GM23338 (cell line): Measurements from ENCODE around the gene PIK3C2A.

ENCODE experiments used
- CREB1 ChIP-seq: fragments of 250-450 bp; sonication (Bioruptor Pico); IDR thresholded peaks from 2 replicates; pipeline ENCODE4 v1.5.0; 2020; ENCODE audit warnings: low read depth, mild to moderate bottlenecking, moderate library complexity
- EZH2 ChIP-seq: fragments of 200-600 bp; sonication (generic); IDR thresholded peaks from one replicate; pipeline ENCODE4 v1.8.0; 2017; ENCODE audit warnings: antibody characterized with exemption, mild to moderate bottlenecking, low read depth; ENCODE audit not compliant: unreplicated experiment
- EZH2phosphoT487 ChIP-seq: fragments of 200-600 bp; sonication (generic); IDR thresholded peaks from one replicate; pipeline ENCODE4 v1.8.1; 2018; ENCODE audit warnings: antibody characterized with exemption; ENCODE audit not compliant: unreplicated experiment
- JUNB ChIP-seq: IDR thresholded peaks from one replicate; pipeline ENCODE4 v1.6.1; 2016; ENCODE audit warnings: antibody characterized with exemption; ENCODE audit not compliant: unreplicated experiment
- POLR2AphosphoS5 ChIP-seq: IDR thresholded peaks from 2 replicates; pipeline ENCODE4 v1.6.1; 2016; ENCODE audit warnings: antibody characterized with exemption, low read depth
- ZNF114 ChIP-seq: fragments of 250-450 bp; sonication (Bioruptor Pico); IDR thresholded peaks from 2 replicates; pipeline ENCODE4 v1.5.0; 2020; ENCODE audit warnings: mild to moderate bottlenecking, moderate library complexity
- TF ChIP-seq, protein P1 (sequence below), 2 experiments: fragments of 200-600 bp in 1 of 2; sonication (generic) in 1 of 2; conservative IDR thresholded peaks; 2 replicates each; pipeline versions ENCODE4 v1.5.1 to v1.6.1; 2016 to 2017; ENCODE audit warnings: antibody characterized with exemption in 2 of 2, low read depth in 2 of 2, mild to moderate bottlenecking in 2 of 2, moderate library complexity in 1 of 2

- TF ChIP-seq, protein P1, sequence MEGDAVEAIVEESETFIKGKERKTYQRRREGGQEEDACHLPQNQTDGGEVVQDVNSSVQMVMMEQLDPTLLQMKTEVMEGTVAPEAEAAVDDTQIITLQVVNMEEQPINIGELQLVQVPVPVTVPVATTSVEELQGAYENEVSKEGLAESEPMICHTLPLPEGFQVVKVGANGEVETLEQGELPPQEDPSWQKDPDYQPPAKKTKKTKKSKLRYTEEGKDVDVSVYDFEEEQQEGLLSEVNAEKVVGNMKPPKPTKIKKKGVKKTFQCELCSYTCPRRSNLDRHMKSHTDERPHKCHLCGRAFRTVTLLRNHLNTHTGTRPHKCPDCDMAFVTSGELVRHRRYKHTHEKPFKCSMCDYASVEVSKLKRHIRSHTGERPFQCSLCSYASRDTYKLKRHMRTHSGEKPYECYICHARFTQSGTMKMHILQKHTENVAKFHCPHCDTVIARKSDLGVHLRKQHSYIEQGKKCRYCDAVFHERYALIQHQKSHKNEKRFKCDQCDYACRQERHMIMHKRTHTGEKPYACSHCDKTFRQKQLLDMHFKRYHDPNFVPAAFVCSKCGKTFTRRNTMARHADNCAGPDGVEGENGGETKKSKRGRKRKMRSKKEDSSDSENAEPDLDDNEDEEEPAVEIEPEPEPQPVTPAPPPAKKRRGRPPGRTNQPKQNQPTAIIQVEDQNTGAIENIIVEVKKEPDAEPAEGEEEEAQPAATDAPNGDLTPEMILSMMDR (conservative IDR thresholded peaks at IDR 0.05; ENCODE audit: low read depth in 2 of 2) = no peak
- TF ChIP-seq ZNF114 (no peak), CREB1 (CRISPR knock-in tag) (no peak), JUNB (no peak), EZH2 (no peak), POLR2AphosphoS5 (no peak), EZH2phosphoT487 (no peak)
Measured at GRCh38 chr11:17173332-17173731, 34.5 kb downstream of the PIK3C2A start.
